ENCODE results near the gene DMRTC2. TPM values are rescaled to one million over a fixed set of nuclear protein-coding genes. Genes with fewer than 3 reads are reported as not detected.

The DMRTC2 gene
- total and polyA plus RNA-seq, 9 of the 15 experiments (the other 6 are each of a cell fraction or from before 2014, with no cell fraction given) = 0.03 TPM; not detected in 8

DNA sequence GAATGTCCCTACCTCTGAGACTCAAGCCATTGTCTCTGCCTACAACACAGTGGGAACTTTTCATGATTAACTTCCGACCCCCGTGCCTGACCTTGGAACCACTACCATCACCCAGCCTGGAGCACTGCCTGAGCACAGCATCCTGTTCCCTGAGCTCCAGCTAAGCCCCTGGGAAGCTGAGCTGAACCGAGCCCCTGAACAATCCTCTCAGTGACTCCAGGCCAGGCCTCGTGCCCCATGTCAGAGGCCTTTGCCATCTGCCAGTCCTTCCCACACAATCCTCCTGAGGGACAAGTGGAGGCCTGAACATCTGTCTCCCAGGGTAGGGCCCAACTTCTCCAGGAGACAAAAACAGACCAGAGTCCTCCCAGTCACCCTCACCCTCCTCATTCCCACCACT lies 30.9 kb upstream of the DMRTC2 start:
- Histone ChIP-seq H3K4me2 (ENCODE audit: insufficient read depth, low read length) (no peak overlapping the region), H3K9ac (ENCODE audit: insufficient read depth in 1 of 2, low read depth in 2 of 2, low read length in 2 of 2) (no peak overlapping the region), H4K20me1 (replicated peaks; ENCODE audit: control insufficient read depth, insufficient read depth, low read length) (no peaks in the 10 kb centered on the region), H3K79me2 (ENCODE audit: control insufficient read depth, insufficient read depth, low read length) (no peaks in the 10 kb centered on the region), H3K4me1 (replicated peaks in 1 of 2; ENCODE audit: control insufficient read depth in 2 of 2, insufficient read depth in 2 of 2, low read length in 2 of 2) (no peaks in the 10 kb centered on the region), H3K36me3 (ENCODE audit: control insufficient read depth, insufficient read depth, low read length) (no peaks in the 10 kb centered on the region), H3K27ac (ENCODE audit: extremely low read depth, low read depth, low read length) (no peak overlapping the region), H3K9me1 (ENCODE audit: control insufficient read depth, insufficient read depth, low read length) (no peaks in the 10 kb centered on the region), H3K27me3 (ENCODE audit: control insufficient read depth in 2 of 2, insufficient read depth in 2 of 2, low read length in 2 of 2) (peaks cover 3 to 17% of the 10 kb centered on the region in 2 experiments; a peak in 3 of 5 replicates), H3K4me3 (no peak overlapping the region), H2AFZ (ENCODE audit: low read depth, low read length) (no peak overlapping the region), H3K9me3 (replicated peaks; ENCODE audit: control insufficient read depth, insufficient read depth, low read depth, low read length) (no peaks in the 10 kb centered on the region)
- TF ChIP-seq CBX1 (IDR thresholded peaks at IDR 0.05; ENCODE audit: low read depth) (no peak), CEBPG (CRISPR knock-in tag; IDR thresholded peaks at IDR 0.05) (no peak), CEBPG (tag; conservative IDR thresholded peaks at IDR 0.05 in 1 of 2, IDR thresholded peaks at IDR 0.05 in 1 of 2) (no peak)
- intact Hi-C loops (cut with micrococcal nuclease) = no loop called here
- in situ Hi-C loops (cut with MboI) = no loop called here
- POLR2A ChIA-PET = interaction anchor here (1.1 kb wide), 1 partner anchor 19 kb away, joined by 3 read pairs; no protein-coding TSS in a partner anchor
- no peak for FAIRE-seq
- WGBS (ENCODE audit: insufficient coverage, low coverage, missing lambda C conversion rate) = 0% methylated on average over 4 of the region's 4 CpGs
- CTCF ChIA-PET (ENCODE audit: low intra/inter-chr PET ratio) = interaction anchor here (0.7 kb wide), 1 partner anchor 290 kb away, joined by 3 read pairs; no protein-coding TSS in a partner anchor
- DNase-seq (ENCODE audit: extremely low read depth in 1 of 4, low spot score in 3 of 4) = no peak
- BruUV-seq (replicated peaks) = no TSS peak
- no peak for ATAC-seq

DNA sequence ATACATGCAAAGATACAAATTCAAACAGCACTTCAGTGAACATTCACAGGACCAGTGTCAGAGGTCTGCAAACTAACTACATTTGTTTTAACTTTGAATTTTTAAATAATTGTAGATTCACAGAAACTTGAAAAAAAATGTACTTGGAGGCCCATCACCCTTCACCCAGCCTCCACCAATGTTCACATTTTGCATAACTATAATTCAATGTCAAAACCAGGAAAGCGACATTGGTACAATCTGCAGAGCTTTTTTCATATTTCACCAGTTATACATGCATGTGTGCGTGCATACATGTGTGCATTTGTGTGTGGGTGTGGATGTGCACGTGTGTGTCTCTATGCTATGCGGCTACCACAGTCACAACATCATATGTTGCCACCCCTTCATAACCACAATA lies 29.5 kb upstream of the DMRTC2 start:
- no peak overlapping the region for H3K4me3 ChIP-seq
- H2AFZ ChIP-seq (ENCODE audit: low read depth, low read length) = no peak overlapping the region
- peaks cover 3 to 22% of the 10 kb centered on the region in 2 experiments; a peak in 4 of 5 replicates for H3K27me3 ChIP-seq (ENCODE audit: control insufficient read depth in 2 of 2, insufficient read depth in 2 of 2, low read length in 2 of 2)
- no peaks in the 10 kb centered on the region for H3K79me2 ChIP-seq (ENCODE audit: control insufficient read depth, insufficient read depth, low read length)
- ATAC-seq = no peak
- H3K9me1 ChIP-seq (ENCODE audit: control insufficient read depth, insufficient read depth, low read length) = no peaks in the 10 kb centered on the region
- ChIA-PET CTCF (ENCODE audit: low intra/inter-chr PET ratio) (no interaction called here), POLR2A (no interaction called here)
- H3K36me3 ChIP-seq (ENCODE audit: control insufficient read depth, insufficient read depth, low read length) = no peaks in the 10 kb centered on the region
- intact Hi-C loops (cut with micrococcal nuclease) (no loop called here), in situ Hi-C loops (cut with MboI) (no loop called here)
- H4K20me1 ChIP-seq (replicated peaks; ENCODE audit: control insufficient read depth, insufficient read depth, low read length) = no peaks in the 10 kb centered on the region
- no peak overlapping the region for H3K27ac ChIP-seq (ENCODE audit: extremely low read depth, low read depth, low read length)
- no TSS peak for BruUV-seq (replicated peaks)
- no peaks in the 10 kb centered on the region for H3K9me3 ChIP-seq (replicated peaks; ENCODE audit: control insufficient read depth, insufficient read depth, low read depth, low read length)
- no peak for DNase-seq (ENCODE audit: extremely low read depth in 1 of 4, low spot score in 3 of 4)
- 0% methylated on average over 4 of the region's 4 CpGs for WGBS (ENCODE audit: insufficient coverage, low coverage, missing lambda C conversion rate)
- no peaks in the 10 kb centered on the region for H3K4me1 ChIP-seq (replicated peaks in 1 of 2; ENCODE audit: control insufficient read depth in 2 of 2, insufficient read depth in 2 of 2, low read length in 2 of 2)
- no peak overlapping the region for H3K4me2 ChIP-seq (ENCODE audit: insufficient read depth, low read length)
- FAIRE-seq = no peak
- no peak overlapping the region for H3K9ac ChIP-seq (ENCODE audit: insufficient read depth in 1 of 2, low read depth in 2 of 2, low read length in 2 of 2)
- TF ChIP-seq GTF3C2 (IDR thresholded peaks at IDR 0.05; ENCODE audit: borderline replicate concordance, extremely low read depth, insufficient read length) = no peak
- no peak for TF ChIP-seq TEAD4 (IDR thresholded peaks at IDR 0.05; ENCODE audit: low read length)
- TF ChIP-seq TEAD4 (CRISPR knock-in tag; IDR thresholded peaks at IDR 0.05; ENCODE audit: borderline replicate concordance) = no peak
- TF ChIP-seq, protein P1, sequence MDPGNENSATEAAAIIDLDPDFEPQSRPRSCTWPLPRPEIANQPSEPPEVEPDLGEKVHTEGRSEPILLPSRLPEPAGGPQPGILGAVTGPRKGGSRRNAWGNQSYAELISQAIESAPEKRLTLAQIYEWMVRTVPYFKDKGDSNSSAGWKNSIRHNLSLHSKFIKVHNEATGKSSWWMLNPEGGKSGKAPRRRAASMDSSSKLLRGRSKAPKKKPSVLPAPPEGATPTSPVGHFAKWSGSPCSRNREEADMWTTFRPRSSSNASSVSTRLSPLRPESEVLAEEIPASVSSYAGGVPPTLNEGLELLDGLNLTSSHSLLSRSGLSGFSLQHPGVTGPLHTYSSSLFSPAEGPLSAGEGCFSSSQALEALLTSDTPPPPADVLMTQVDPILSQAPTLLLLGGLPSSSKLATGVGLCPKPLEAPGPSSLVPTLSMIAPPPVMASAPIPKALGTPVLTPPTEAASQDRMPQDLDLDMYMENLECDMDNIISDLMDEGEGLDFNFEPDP (CRISPR knock-in tag; IDR thresholded peaks at IDR 0.05) = no peak
- TF ChIP-seq USF2 (CRISPR knock-in tag; IDR thresholded peaks at IDR 0.05) = no peak
- no peak for TF ChIP-seq ETV6 (IDR thresholded peaks at IDR 0.05; ENCODE audit: borderline replicate concordance in 1 of 2, low read depth in 2 of 2, low read length in 1 of 2)
- no peak for TF ChIP-seq ETV6 (CRISPR knock-in tag; IDR thresholded peaks at IDR 0.05; ENCODE audit: borderline replicate concordance)
- no peak for TF ChIP-seq MCM7 (IDR thresholded peaks at IDR 0.05)
